VCaP (cell line): ENCODE data around the gene KCNJ6.
A peak's percentile ranks its signal among the peaks of the same experiment; 100 is the strongest.

ENCODE experiments used
- H3K27ac ChIP-seq: fragments of 450-650 bp; 2 replicates; pipeline ENCODE4 v1.5.1; 2017
- TF ChIP-seq, protein P1 (sequence below): fragments of 450-650 bp; conservative IDR thresholded peaks from 2 replicates; pipeline ENCODE4 v1.5.1; 2017; ENCODE audit warnings: mild to moderate bottlenecking, moderate library complexity

KCNJ6 gene

DNA sequence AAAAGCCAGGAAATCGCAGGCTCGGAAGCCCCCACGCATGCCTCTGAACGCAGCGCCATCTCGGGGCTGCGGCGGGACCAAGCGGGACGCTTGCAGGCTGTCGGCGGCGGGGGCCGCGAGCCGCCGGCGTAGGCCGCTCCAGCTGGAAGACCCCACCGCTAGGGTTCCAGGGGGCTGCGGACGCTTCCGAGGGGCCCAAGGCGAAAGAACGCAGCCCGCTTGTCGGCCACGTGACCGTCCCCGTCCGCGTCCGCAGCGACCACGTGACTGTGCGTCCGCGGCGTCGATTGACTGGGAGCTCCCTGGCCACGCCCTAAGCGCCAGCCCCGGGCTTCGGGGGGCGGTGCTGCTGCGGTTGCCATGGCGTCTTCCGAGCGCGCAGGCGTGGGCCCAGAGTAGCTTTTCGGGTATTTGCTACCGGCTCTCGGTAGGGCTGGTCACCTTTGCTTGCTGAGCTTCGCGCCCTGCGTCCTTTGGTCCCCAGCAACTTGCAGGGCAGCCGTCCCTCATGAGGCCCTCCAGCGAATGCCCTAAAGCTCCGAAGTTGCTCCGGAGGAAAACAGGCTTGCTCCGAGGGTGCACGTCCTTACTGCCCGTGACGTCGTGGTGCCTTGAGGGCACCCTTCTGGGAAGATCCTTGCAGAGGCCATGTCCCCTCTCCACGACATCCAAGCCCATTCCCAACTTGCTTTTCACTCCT lies 352.5 kb downstream of the KCNJ6 start:
- TF ChIP-seq, protein P1, sequence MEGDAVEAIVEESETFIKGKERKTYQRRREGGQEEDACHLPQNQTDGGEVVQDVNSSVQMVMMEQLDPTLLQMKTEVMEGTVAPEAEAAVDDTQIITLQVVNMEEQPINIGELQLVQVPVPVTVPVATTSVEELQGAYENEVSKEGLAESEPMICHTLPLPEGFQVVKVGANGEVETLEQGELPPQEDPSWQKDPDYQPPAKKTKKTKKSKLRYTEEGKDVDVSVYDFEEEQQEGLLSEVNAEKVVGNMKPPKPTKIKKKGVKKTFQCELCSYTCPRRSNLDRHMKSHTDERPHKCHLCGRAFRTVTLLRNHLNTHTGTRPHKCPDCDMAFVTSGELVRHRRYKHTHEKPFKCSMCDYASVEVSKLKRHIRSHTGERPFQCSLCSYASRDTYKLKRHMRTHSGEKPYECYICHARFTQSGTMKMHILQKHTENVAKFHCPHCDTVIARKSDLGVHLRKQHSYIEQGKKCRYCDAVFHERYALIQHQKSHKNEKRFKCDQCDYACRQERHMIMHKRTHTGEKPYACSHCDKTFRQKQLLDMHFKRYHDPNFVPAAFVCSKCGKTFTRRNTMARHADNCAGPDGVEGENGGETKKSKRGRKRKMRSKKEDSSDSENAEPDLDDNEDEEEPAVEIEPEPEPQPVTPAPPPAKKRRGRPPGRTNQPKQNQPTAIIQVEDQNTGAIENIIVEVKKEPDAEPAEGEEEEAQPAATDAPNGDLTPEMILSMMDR: peak; percentile 64
- peak overlapping the region; percentile 76 for H3K27ac ChIP-seq

DNA sequence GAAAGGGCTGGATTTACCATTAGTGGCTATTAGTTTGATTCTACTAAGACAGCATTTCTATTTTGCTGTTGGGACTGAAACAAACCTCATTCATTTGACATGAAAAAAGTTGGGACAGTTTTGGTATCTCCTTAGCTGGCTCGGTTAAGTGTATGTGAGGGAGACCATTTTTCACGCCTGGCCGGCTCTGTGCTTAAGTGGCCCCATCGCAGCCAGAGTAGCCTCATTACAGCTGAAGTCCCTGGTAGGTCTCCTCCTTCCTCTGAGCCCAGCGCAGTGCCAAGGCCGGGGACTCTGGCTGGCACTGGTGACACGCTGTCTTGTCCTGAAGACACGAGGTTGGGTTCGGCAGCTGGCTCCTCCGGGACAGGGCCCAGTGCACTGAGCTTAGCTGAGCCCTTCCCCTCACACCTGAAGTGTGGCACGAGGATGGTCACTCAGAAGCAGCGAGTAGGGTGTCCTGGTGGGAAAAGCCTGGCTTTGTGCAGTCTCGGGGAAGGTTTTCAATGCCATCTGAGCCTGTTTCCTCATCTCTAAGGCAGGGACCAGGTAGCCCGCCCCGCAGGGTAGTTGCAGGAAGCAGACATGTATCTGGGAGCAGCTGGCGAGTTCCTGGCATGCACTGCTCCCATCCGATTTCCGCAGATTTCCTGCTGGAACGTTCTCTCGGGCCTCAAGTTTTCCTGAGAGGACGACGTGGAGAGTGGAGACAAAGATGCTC lies 353.2 kb downstream of the KCNJ6 start:
- H3K27ac ChIP-seq: peak overlapping the region; percentile 76
- TF ChIP-seq, protein P1: no peak

DNA sequence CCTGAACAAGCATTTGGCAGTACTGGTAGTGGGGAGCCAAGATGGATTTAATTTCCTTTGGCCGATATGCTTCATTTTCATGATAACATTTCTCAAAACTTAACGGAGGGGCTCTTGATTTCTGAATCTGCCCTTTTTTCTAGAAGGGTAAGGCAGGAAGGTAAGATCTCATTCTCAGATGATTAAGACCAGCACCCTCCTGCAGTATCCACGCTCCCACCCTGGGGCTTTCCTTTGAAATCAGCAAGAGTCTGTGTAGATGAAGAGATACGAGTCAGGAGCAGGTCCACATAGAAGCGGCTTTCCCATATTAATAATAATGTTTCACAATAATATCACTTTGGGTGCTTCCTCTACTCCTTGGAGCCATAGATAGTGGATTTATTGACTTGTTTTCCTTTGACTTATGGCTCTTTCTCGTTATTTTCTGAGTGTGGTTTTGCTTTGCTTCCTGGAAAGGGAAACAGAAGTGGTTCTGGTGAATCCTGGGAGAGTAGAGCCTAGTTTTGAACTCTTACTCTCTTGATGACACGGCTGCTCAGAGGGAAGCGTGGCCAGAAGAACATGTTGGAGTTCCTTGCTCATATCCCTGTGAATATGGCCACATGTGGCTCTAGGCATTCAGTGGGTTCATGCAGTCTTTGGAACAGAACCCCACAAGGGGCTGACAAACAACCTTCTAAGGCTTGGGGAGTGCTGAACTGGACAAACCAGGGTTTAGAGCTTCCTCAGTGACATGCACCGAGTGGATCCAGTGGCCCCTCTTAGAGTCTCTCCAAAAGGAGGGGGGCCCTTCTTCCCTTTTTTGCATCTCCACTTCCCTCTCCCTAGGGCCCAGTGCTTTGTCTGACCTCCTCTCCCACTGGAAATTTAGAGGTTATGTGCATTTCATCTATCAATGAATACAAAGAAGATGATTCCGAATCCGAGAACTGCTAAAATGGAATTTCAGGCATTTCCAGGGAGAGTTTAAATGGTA lies 354.0 kb downstream of the KCNJ6 start:
- TF ChIP-seq, protein P1: no peak
- no peak overlapping the region for H3K27ac ChIP-seq

DNA sequence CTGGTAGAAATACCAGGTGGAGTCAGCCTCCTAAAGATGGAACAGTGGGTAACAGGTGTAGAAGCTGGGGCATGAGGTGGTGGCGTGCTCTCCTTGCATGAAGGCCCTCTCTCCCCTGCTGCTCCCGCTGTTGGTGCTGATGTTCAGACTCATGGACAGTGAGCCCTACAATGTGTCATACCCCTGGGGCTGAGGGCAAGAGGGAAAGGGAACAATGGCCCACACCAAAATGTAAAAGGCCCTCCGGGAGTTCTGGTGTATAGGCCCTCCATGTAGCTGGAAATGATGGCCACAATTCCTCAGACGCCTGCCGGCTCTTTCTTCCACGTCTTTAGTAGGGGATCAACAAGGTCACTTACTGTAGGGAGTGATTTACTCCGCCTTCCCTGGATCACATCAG lies 354.8 kb downstream of the KCNJ6 start:
- TF ChIP-seq, protein P1: no peak
- H3K27ac ChIP-seq: no peak overlapping the region

DNA sequence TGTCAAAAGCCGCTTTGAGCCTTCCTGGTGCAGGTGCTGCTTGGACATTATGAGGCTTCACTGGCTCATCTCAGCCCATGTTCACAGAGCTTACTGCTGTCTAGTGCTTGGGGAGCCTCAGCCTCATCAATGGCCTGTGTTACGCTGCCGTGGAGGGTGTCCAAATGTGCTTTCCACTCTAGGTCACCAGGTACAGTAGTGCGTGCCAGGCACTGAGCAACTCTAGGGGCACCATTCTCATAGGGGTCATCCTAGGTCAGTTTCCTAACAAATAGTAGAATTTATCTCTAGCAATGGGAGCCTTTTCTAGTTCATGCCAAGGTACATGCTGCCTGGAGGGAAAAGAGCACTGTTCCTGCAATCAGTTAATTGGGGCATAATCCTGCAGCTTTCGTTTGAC lies 355.9 kb downstream of the KCNJ6 start:
- TF ChIP-seq, protein P1: no peak
- no peak overlapping the region for H3K27ac ChIP-seq

DNA sequence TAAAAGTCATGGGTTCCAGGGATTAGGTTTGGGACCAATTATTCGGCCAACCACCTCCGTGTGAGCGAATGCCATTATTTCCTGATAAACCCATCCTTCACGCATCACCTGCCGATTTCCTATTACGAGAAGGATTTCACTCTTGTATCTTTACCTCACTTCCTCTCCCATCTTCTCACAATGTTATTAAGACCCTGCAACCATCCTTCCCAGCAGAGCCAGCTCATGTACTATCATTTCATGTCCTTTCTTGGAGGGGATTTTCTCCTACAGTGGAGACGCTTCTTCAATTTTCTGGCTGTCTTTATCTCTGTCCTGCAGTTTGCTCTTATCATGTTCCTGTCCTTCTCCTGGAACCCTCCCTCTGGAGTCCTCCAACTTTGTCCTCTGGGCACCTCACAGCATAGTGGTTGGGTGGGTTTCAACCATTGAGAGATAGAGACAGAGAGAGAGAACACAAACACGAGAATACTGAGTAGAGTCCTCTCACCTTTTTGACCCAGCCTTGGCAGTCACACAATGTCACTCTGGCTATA lies 357.5 kb downstream of the KCNJ6 start:
- TF ChIP-seq, protein P1: no peak
- no peak overlapping the region for H3K27ac ChIP-seq
